Tibial nerve (tissue), 4 donors: Measurements from ENCODE around the gene MYMK. TPM values are rescaled to one million over a fixed set of nuclear protein-coding genes. Genes with fewer than 3 reads are reported as not detected.
A peak's percentile ranks its signal among the peaks of the same experiment; 100 is the strongest.

Experiments
- DNase-seq, 2 donors: peaks; one replicate each; pipeline ENCODE4 v3.0.0-alpha.2; 2019; ENCODE audit warnings: low spot score in 2 of 2
- H3K27ac ChIP-seq, 4 donors: fragments of 200-600 bp; sonication (generic) in 3 of 4; one replicate each; pipeline ENCODE4 v1.5.1; 2017 to 2019; ENCODE audit warnings: mild to moderate bottlenecking in 1 of 4
- H3K27me3 ChIP-seq, 2 donors: fragments of 200-600 bp; sonication (generic) in 1 of 2; one replicate each; pipeline versions ENCODE4 v1.5.1 to v1.6.0; 2017 to 2019
- H3K36me3 ChIP-seq, 3 donors: fragments of 200-600 bp; sonication (generic); one replicate each; pipeline ENCODE4 v1.5.1; 2018 to 2019
- H3K4me1 ChIP-seq, 4 donors: fragments of 200-600 bp; sonication (generic) in 3 of 4; one replicate each; pipeline ENCODE4 v1.5.1; 2017 to 2019
- H3K4me3 ChIP-seq, 4 donors: fragments of 200-600 bp; sonication (generic) in 3 of 4; one replicate each; pipeline ENCODE4 v1.5.1; 2017 to 2019; ENCODE audit warnings: mild to moderate bottlenecking in 1 of 4, moderate library complexity in 1 of 4
- H3K9me3 ChIP-seq, 4 donors: fragments of 200-600 bp; sonication (generic) in 3 of 4; one replicate each; pipeline ENCODE4 v1.5.1; 2017 to 2019
- EP300 ChIP-seq, 2 donors: sonication (generic); formaldehyde crosslinking; IDR thresholded peaks; one replicate each; pipeline ENCODE4 v1.6.1; 2017; ENCODE audit warnings: antibody characterized with exemption in 2 of 2, mild to moderate bottlenecking in 1 of 2
- POLR2A ChIP-seq, 2 donors: fragments of 450-650 bp; IDR thresholded peaks; one replicate each; pipeline ENCODE4 v1.6.1; 2017; ENCODE audit warnings: antibody characterized with exemption in 2 of 2, mild to moderate bottlenecking in 2 of 2, moderate library complexity in 2 of 2
- WGBS, 2 donors: methylation state at CpG; one replicate each; pipeline ENCODE4 v1.1.5; 2018; 5-methylcytosine and 5-hydroxymethylcytosine counted together
- total RNA-seq, 4 donors: library from RNA; depleted of rRNA; stranded (reverse); fragments of >200 nt; gene quantifications; one replicate each; pipeline ENCODE4 v1.1.0, GENCODE V29; 2016
- TF ChIP-seq, protein P1 (sequence below), 5 experiments: fragments of 200-600 bp in 3 of 5; fragments of 450-650 bp in 2 of 5; sonication (generic) in 3 of 5; IDR thresholded peaks; one replicate each; pipeline ENCODE4 v1.5.1; 2016 to 2019; ENCODE audit warnings: antibody characterized with exemption in 5 of 5, mild to moderate bottlenecking in 3 of 5, moderate library complexity in 2 of 5

MYMK gene
- total RNA-seq, 4 donors from 2014 or later: 1.4 to 8.3 TPM; not detected in 2

DNA sequence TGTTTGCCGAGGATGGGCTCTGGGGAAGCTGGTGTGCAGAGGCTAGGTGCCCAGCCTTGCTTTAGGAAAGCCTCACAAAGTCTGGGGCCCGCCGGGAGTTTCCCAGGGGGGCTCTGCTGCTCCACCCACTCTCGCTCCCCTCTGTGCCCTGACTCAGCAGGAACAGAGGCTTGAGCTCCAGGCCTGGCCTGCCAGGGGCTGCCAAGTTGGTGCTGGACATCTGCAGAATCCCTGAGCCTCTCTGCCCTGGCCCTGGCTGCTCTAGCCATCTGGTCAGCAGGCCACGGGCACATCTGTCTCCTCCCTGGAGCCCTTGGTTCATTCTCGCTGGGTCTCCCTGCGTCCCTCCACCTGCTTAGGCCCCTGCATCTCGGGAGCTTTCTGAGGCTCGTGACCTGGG lies 9.1 kb upstream of the MYMK start:
- DNase-seq: no peak
- Histone ChIP-seq H3K36me3 (no peaks in the 10 kb centered on the region), H3K4me1 (peaks cover 0 to 65% (median 20%) of the 10 kb centered on the region in 4 donors), H3K27ac (peak overlapping the region in 3 of 4 donors; percentile 55 to 64 (median 62)), H3K9me3 (no peaks in the 10 kb centered on the region), H3K4me3 (peak overlapping the region in 2 of 4 donors; percentile 29 to 47), H3K27me3 (peaks cover 0 to 48% of the 10 kb centered on the region in 2 donors)
- WGBS, 2 donors: 23 to 52% methylated on average over 7 to 9 of the region's 9 CpGs
- TF ChIP-seq, protein P1, sequence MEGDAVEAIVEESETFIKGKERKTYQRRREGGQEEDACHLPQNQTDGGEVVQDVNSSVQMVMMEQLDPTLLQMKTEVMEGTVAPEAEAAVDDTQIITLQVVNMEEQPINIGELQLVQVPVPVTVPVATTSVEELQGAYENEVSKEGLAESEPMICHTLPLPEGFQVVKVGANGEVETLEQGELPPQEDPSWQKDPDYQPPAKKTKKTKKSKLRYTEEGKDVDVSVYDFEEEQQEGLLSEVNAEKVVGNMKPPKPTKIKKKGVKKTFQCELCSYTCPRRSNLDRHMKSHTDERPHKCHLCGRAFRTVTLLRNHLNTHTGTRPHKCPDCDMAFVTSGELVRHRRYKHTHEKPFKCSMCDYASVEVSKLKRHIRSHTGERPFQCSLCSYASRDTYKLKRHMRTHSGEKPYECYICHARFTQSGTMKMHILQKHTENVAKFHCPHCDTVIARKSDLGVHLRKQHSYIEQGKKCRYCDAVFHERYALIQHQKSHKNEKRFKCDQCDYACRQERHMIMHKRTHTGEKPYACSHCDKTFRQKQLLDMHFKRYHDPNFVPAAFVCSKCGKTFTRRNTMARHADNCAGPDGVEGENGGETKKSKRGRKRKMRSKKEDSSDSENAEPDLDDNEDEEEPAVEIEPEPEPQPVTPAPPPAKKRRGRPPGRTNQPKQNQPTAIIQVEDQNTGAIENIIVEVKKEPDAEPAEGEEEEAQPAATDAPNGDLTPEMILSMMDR (IDR thresholded peaks at IDR 0.05): no peak
- TF ChIP-seq POLR2A (IDR thresholded peaks at IDR 0.05) (no peak), EP300 (IDR thresholded peaks at IDR 0.05) (no peak)

DNA sequence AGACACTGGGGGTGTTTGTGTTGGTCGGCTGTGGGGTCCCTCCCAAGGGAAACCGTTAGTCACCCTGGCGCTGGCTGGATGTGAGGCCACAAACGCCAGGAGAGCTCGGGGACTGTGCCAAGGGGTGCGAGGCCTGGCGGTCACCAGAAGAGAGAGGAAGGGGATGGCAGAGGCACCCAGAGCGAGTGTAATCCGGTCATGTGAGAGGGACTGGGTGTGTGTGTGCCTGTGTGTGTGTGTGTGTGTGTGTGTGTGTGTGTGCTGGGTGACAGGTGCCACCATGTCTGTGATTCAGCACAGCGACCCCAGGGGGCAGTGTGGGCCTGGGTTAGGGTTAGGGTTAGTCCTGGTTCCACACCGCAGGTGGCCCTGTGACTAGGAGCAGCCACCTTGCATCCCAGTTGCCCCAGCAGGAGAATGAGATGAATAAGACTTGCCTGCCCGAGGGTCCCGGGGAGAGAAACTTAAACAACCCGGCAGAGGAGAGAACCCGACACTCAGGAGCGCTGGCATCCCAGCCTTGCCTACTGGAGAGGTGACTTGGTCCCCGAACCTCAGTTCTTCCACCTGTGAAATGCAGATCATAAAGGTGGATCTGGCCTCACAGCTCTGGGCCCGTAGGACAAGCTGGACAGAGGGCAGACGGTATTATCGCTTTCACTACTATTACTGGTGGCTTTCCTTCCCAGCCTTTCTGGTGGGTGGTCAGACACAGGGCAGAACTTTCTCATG lies 8.3 kb upstream of the MYMK start:
- Histone ChIP-seq H3K4me3 (no peak overlapping the region), H3K27ac (peak overlapping the region in 1 of 4 donors; percentile 62), H3K36me3 (no peaks in the 10 kb centered on the region), H3K9me3 (no peaks in the 10 kb centered on the region), H3K4me1 (peaks cover 0 to 65% (median 21%) of the 10 kb centered on the region in 4 donors), H3K27me3 (peaks cover 0 to 56% of the 10 kb centered on the region in 2 donors)
- 63 to 66% methylated on average over 20 of the region's 20 CpGs for WGBS, 2 donors
- TF ChIP-seq POLR2A (IDR thresholded peaks at IDR 0.05): no peak
- TF ChIP-seq, protein P1 (IDR thresholded peaks at IDR 0.05): peak; percentile 13 to 72 (median 37)
- no peak for TF ChIP-seq EP300 (IDR thresholded peaks at IDR 0.05)
- DNase-seq: peak; percentile 44 to 65

DNA sequence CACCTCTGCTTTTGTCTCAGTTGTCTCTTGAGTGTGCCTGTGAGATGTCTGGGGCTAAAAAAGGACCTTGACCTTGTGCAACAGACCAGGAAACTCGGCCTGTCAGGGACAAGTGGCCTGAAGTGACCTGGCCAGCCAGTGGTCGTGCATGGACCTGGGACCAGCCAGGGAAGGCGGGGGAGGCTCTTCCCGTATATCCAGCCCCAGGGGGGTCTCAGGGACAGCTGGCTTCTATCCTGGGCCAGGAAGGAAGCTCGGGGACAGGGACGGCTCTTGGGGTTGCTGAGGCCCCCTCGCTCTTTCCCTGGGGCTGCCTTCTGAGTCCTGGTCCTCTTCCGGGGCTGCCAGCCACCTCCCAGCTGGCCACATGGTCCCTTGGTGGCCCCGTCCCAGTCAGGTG lies 6.5 kb upstream of the MYMK start:
- no peak for DNase-seq
- H3K27me3 ChIP-seq: peaks cover 0 to 71% of the 10 kb centered on the region in 2 donors
- H3K36me3 ChIP-seq: no peaks in the 10 kb centered on the region
- TF ChIP-seq EP300 (IDR thresholded peaks at IDR 0.05) (no peak), POLR2A (IDR thresholded peaks at IDR 0.05) (no peak)
- TF ChIP-seq, protein P1 (IDR thresholded peaks at IDR 0.05): no peak
- no peak overlapping the region for H3K27ac ChIP-seq
- 76 to 84% methylated on average over 7 to 9 of the region's 9 CpGs for WGBS, 2 donors
- H3K9me3 ChIP-seq: no peaks in the 10 kb centered on the region
- no peak overlapping the region for H3K4me3 ChIP-seq
- peaks cover 0 to 68% (median 34%) of the 10 kb centered on the region in 4 donors for H3K4me1 ChIP-seq

DNA sequence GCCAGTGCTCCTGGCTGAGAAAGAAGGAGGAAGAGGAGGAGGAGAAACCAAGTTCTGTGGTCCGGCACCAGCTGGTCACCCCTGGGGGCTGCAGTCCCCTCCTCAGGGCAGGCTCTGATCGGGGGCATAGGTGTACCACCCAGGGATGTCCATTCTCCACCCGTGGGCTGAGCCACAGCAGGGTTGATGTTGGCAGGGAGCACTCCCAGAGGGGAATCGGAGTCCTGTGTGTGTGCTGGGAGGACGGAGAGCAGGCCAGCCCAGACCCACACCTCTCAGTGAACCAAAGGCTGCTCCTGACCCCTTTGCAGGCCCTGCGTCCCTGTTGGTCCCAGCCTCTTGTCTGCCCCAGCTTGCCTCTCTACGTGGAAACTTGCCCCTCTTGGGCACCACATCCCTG lies 5.1 kb upstream of the MYMK start:
- Histone ChIP-seq H3K4me1 (peaks cover 0 to 58% (median 29%) of the 10 kb centered on the region in 4 donors), H3K27me3 (peaks cover 0 to 68% of the 10 kb centered on the region in 2 donors)
- DNase-seq: no peak

DNA sequence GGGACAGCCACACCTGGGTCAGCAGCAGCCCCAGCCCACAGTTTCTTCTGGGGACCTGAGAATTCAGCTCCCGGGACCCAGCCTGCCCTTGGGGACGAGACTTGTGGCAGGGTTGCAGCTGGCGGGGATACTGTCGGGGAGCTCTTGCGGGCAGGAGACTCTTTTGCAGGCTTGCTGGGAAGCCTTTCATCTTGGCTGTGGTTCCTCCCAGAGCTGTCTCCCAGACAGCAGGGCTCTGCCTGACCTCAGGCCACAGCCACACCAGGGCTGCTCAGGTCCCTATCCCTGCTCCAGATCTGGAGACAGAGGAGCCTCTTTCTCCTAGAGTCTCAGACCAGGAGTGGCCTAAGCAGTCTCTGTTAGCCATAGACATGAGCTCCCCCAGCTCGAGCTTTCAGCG lies 4.7 kb upstream of the MYMK start:
- Histone ChIP-seq H3K27ac (no peak overlapping the region), H3K27me3 (peaks cover 0 to 64% of the 10 kb centered on the region in 2 donors), H3K4me1 (peaks cover 0 to 53% (median 25%) of the 10 kb centered on the region in 4 donors), H3K36me3 (no peaks in the 10 kb centered on the region), H3K9me3 (no peaks in the 10 kb centered on the region), H3K4me3 (no peak overlapping the region)
- TF ChIP-seq EP300 (IDR thresholded peaks at IDR 0.05): no peak
- WGBS, 2 donors: 65 to 82% methylated on average over 5 to 6 of the region's 7 CpGs
- DNase-seq: no peak

More for the DNA sequence above, 5.1 kb upstream of the MYMK start:
- Histone ChIP-seq H3K4me3 (no peak overlapping the region), H3K36me3 (no peaks in the 10 kb centered on the region), H3K27ac (no peak overlapping the region), H3K9me3 (no peaks in the 10 kb centered on the region)
- TF ChIP-seq, protein P1 (IDR thresholded peaks at IDR 0.05): no peak
- no peak for TF ChIP-seq EP300 (IDR thresholded peaks at IDR 0.05)
- TF ChIP-seq POLR2A (IDR thresholded peaks at IDR 0.05): no peak
- WGBS, 2 donors: 85% methylated on average over 6 of the region's 7 CpGs
